NCI-H187 treated with DMSO at 0.1 percent for 48 hours (cell line): Measurements from ENCODE around the gene MYDGF.

Source experiments
- DNase-seq: peaks from one replicate; lab custom pipeline; 2025; lab: John Stamatoyannopoulos, UW

The MYDGF gene

DNA sequence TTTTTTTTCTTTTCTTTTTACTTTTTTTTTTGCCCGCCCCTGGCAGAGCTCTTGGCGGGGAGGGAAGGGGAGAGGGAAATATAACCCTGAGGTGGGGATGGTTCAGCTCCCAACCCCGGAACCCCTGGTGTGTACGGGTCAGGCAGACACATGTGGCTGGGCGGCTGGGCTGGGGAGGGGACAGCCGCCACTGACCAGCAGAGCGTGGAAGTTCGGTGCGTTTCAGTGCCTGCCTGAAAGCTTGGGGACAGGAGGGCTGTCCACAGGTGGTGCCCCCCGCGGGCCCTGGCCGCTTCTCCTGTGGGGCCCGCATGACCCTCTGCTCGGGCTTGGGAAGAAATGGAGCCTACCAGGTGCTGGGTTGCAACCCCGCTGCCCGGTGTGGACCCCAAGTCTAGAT, 5.2 kb upstream of the MYDGF start:
- no peak for DNase-seq

DNA sequence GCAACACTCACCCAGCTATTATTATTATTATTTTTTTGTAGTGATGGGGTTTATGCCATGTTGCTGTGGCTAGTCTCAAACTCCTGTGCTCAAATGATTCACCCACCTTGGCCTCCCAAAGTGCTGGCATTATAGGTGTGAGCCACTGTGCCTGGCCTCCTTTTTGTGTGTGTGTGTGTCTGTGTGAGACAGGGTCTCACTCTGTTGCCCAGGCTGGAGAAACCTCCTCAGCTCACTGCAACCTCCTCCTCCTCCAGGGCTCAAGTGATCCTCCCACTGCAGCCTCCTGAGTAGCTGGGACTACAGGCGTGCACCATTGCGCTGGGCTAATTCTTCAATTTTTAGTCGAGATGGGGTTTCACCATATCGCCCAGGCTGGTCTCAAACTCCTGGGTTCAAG, 3.6 kb upstream of the MYDGF start:
- DNase-seq: no peak

- DNase-seq: no peak
These were observed 3.1 kb upstream of the MYDGF start for GRCh38 chr19:4673216-4673615.

DNA sequence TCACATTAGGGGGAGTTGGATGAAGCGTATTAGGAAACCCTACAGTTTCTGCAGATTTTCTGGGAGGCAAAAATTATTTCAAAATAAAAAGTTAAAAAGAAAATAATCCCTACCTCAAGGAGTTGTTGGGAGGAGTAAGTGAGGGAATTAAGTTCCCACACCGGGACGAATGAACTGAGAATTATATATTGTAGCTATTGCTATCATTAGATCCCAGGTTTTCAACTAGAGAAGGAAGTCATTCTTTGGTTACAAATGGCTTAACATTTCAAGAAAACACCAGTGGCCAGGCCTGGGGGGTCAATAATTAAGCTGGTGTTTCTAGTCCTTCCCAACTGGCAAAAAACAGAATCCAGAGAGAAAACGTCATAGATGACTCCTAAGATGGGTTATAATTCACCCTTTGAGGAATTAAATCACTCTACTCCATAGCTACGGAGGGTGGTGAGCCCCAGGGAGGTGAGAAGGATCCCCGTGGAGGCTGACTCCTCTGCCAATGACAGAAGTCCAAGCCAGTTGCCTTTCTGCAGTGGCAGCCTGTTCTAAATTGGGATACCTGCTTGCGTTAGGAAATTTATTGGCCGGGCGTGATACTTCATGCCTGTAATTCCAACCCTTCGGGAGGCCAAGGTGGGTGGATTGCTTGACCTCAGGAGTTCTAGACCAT, 1.2 kb upstream of the MYDGF start:
- no peak for DNase-seq

- no peak for DNase-seq
These were observed 5.5 kb downstream of the MYDGF start for GRCh38 chr19:4664642-4665041.

GRCh38 chr19:4662812-4663211, 7.3 kb downstream of the MYDGF start:
- no peak for DNase-seq

- no peak for DNase-seq
These were observed 8.0 kb downstream of the MYDGF start for GRCh38 chr19:4662020-4662695.

GRCh38 chr19:4660993-4661392, 9.1 kb downstream of the MYDGF start:
- no peak for DNase-seq

GRCh38 chr19:4660181-4660791, 9.9 kb downstream of the MYDGF start:
- no peak for DNase-seq

DNA sequence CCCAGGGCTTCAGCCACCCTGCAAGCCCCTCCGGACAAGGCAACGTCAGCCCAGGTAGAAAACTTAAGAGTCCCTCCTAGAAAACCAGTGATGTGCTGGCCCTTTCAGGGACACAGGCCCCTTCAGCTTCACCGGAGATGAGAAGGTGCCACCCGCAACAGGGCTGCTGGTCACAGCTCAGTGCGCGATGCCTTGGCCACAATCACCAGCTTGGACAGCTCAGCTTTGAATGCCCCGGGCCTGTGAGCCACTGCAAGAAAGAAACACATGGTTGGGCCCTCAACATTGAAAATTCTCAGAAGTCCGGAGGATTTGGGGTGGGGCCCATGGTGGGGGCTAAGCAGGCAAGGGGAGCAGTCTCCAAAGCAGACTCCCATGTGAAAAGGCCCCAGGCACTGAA, 12.3 kb downstream of the MYDGF start:
- DNase-seq: no peak

DNA sequence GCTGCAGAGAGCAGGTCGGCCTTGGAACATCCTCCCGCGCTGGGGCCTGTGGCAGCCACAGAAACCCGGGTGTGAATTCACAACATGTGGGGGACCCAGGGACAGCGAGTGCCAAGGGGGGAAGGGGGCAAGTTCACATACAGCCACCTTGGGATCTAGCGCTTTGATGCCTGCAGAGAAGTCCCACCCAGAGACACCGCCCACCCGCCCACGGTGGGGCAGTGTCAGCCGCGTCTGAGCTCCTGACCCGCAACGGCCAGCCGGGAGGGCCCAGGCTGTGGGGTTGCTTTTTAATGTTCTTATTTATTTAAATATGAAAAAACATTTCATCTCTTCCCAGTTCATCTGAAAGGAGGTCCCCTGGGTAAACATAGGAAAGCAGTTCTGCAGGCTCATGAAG, 12.9 kb downstream of the MYDGF start:
- no peak for DNase-seq

GRCh38 chr19:4656102-4656501, 14.0 kb downstream of the MYDGF start:
- no peak for DNase-seq

GRCh38 chr19:4654437-4655361, 15.4 kb downstream of the MYDGF start:
- no peak for DNase-seq

DNA sequence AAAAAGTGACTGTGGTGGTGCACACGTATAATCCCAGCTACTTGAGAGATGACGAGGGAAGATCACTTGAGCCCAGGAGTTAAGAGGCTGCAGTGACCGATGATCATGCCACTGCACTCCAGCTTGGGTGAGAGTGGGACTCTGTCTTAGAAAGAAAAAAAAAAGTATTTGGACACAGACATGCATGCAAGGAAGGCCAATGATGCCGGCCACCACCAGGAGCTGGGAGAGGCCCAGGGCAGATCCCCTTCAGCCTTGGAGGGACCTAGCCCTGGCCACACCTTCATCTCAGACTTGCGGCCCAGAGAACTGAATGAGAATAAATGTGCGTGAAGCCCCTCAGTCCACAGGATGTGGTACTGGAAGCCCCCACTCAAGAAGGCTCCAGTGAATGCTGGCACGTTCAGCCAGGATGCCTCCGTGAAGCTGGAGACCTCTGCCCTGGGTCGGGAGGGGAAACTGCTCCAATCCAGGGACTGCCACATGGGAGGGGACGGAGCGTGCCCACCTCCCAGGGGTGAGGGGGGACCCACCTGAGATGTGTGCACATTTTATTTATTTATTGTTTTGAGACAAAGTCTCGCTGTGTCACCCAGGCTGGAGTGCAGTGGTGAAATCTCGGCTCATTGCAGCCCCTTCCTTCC, 16.2 kb downstream of the MYDGF start:
- no peak for DNase-seq

- no peak for DNase-seq
These were observed 18.1 kb downstream of the MYDGF start for GRCh38 chr19:4652075-4652474.

GRCh38 chr19:4650159-4650558, 20.0 kb downstream of the MYDGF start:
- no peak for DNase-seq

GRCh38 chr19:4649392-4650047, 20.6 kb downstream of the MYDGF start:
- no peak for DNase-seq

GRCh38 chr19:4647676-4648644, 22.2 kb downstream of the MYDGF start:
- DNase-seq: no peak

- DNase-seq: no peak
These were observed 24.4 kb downstream of the MYDGF start for GRCh38 chr19:4645718-4646117.

- no peak for DNase-seq
These were observed 27.5 kb downstream of the MYDGF start for GRCh38 chr19:4642625-4643024.
